ENCODE measurements around the gene CLK3. TPM values are rescaled to one million over a fixed set of nuclear protein-coding genes. Genes with fewer than 3 reads are reported as not detected.
"Not testable (repeated sequence)": the region's sequence is repeated elsewhere in the genome, so short reads cannot be mapped to it uniquely, and the experiment has no call there.

CLK3 gene
- polyA plus RNA-seq, 1 donor = 46.0 TPM

GRCh38 chr15:74620636-74621545 is 5.3 kb downstream of the CLK3 start:
- no peak for DNase-seq (ENCODE audit: low read depth)

DNA sequence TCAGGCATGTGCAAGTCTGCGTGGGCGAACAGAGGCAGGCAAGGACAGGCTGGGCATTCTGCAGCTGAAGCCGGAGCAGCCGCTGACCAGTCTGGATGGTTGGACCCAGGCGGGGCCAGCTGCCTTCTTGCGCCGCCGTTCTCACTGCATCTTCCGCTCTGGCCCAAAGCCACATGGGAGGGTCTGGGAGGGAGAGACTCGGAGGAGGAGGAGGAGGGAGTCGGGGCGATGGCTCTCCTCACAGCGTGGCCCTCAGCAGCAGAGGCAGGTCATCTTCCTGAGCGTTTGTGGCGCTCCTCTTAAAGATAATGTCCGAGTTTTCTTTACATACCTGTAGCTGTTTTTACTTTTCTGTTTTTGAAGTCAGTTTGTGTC is 5.9 kb downstream of the CLK3 start:
- no peak for DNase-seq (ENCODE audit: low read depth)

- DNase-seq (ENCODE audit: low read depth) = no peak
Measured at GRCh38 chr15:74621936-74622335, 6.3 kb downstream of the CLK3 start.

DNA sequence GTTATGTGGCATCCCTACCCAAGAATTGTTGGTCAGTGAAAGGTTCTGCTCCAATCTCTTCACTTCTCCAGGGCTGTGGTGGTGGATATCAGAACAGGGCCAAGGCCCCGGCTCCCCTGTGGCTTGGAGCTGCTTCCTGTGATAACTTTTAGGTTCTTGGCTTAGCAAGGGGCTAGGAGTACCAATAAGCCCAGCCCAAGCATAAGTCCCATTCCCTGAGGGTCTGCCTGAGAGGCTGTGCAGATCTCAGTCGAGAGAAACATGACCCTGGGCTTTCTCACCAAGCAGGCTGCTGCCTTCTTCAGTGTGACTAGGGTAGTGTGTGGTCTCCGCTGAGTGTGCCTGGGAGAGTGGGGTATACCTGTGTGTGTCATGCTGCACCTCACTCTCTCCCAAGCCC is 7.1 kb downstream of the CLK3 start:
- DNase-seq (ENCODE audit: low read depth) = no peak

DNA sequence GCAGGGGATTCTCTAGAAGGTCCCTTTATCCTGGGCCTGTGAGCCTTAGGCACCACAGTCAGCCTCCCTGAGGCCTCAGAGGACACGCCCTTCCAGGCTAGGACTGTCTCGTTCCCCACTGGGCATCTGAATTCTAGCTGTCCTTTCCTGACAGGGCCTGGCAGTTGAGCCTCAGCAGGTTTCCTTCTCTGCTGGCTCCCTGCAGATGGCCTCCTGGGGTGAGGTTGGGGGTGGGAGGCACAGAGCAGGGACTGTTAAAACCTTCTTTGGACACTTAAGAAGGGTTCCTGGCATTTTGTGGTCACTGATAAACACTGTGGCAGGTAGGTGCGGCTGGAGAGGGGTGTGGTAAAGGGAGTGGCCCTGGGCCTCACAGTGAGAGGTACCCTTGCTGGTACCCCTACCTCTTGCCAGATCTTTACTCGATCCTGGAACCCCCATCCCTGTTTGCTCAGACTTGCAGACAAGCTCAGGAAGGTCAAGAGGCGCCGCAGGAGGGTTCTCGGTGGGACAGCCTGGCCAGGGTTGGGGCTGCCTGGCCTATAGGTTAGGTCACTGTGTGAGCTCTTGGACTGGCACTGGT is 8.5 kb downstream of the CLK3 start:
- no peak for DNase-seq (ENCODE audit: low read depth)

- DNase-seq (ENCODE audit: low read depth) = no peak
Measured at GRCh38 chr15:74625693-74626092, 10.1 kb downstream of the CLK3 start.

GRCh38 chr15:74626336-74626735 is 10.7 kb downstream of the CLK3 start:
- no peak for DNase-seq (ENCODE audit: low read depth)

DNA sequence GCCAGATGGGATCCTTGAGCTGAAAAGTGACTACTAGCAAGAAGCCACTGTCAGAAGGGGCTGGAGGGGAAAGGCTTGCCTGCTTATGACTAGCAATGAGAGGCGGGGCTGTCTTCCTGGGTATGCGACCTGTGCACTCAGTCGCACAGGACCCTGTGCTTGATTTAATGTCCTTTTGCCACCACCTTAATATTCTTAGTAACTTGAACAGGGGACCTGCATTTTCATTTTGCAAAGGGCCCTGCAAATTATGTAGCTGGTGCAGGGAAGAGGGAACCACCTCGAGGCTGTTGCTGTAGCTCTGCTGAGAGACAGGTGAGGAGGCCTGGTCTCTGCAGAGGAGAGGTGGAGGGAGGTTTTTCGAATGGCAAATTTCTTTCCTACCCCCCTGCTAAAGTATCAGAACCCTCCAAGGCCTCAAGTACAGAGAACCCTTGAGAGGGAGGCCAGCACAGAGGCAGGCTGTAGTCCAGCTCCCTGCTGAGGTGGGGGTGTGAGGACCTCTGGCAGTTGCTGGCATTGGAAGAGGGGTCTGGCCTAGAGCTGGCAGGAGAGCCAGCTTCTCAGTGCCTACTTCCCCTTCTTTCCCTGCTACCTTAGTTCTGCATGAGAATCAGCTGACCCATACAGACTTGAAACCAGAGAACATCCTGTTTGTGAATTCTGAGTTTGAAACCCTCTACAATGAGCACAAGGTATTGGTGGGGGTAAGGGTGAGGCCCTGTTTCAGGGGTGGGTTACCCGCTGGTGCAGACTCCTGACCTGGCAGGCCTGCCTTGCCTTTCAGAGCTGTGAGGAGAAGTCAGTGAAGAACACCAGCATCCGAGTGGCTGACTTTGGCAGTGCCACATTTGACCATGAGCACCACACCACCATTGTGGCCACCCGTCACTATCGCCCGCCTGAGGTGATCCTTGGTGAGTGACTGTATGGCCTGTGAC is 11.4 kb downstream of the CLK3 start:
- no peak for DNase-seq (ENCODE audit: low read depth)

DNA sequence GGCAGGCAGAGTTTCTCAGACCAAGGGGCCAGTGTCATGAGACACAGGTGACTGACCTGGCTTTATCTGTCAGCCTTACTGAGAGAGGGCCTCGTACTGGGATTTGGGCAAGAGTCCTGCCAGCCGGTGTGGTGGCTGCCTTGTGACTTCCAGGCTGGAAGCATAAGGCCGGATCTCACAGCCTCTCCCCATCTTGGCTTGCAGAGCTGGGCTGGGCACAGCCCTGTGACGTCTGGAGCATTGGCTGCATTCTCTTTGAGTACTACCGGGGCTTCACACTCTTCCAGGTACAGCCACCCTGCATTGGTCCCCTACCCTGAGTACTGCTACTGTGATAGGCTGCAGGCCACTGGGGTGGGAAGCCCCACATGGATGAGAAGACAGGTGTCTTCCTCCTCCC is 12.1 kb downstream of the CLK3 start:
- no peak for DNase-seq (ENCODE audit: low read depth)

- DNase-seq (ENCODE audit: low read depth) = no peak
Measured at GRCh38 chr15:74628199-74628598, 12.6 kb downstream of the CLK3 start.

- DNase-seq (ENCODE audit: low read depth) = no peak
Measured at GRCh38 chr15:74628949-74629348, 13.3 kb downstream of the CLK3 start.

GRCh38 chr15:74629696-74630095 is 14.1 kb downstream of the CLK3 start:
- DNase-seq (ENCODE audit: low read depth) = not testable (repeated sequence)

DNA sequence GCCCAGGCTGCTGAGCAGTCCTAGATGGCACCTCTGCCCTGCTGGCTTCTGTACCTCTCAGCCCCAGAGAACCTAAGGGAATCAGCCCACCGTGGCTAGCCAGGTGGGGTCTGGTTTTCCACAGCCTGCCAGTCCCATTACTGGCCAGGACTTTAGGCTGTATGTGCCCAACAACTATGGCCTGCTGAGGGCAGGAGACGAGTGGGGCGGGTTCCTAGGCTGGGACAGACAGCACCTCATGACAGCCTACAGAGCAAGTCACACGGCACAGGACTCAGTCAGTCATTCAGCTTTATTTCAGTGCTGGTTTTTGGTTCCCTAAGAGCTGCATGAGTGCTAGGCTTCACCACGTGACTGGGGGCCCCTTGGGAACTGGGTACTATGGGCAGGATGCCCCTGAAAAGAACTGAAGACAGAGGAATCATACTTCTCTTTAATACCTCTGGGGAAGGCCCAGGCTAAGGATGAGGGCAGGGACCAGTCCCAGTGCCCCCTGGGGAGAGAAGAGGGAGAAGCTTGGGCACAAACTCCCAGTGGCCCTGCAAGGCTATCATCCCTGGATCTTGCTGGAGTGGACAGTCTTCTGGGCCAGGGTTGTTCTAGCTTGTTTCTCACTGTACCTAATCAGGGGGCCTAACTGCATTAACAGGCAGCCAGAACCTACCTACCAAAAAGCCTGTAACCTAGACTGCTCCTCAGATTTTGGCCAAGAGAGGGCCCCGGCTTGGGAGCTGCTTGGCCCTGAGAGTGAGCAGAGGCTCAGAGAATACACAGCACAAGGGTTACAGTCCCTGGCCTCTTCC is 14.8 kb downstream of the CLK3 start:
- no peak for DNase-seq (ENCODE audit: low read depth)

DNA sequence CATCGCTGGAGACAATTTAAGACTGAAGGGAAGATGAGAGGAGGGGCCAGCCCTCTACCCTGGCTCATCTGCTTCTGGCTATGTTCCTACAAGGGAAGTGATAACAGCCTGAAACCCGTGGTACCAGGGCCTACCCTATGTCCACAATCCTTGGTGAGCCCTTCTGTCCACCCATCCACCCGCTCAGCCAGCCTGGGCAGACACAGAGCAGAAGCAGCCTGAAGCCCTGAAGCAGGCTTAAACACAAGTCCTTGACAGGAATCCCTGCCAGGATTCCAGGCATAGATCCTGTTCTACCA is 15.4 kb downstream of the CLK3 start:
- no peak for DNase-seq (ENCODE audit: low read depth)

- DNase-seq (ENCODE audit: low read depth) = no peak
Measured at GRCh38 chr15:74631408-74631807, 15.8 kb downstream of the CLK3 start.

- DNase-seq (ENCODE audit: low read depth) = no peak
Measured at GRCh38 chr15:74631935-74632560, 16.4 kb downstream of the CLK3 start.

GRCh38 chr15:74632601-74633000 is 17.0 kb downstream of the CLK3 start:
- no peak for DNase-seq (ENCODE audit: low read depth)

DNA sequence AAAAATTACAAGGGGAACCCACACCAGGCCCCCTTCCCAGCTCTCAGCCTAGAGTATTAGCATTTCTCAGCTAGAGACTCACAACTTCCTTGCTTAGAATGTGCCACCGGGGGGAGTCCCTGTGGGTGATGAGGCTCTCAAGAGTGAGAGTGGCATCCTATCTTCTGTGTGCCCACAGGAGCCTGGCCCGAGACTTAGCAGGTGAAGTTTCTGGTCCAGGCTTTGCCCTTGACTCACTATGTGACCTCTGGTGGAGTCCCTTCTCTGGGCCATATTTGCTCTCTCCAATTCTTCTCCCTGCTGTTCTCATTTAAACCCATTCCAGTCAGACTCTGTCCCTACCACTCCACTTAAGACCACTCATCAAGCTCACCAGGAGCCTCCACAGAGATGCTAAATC is 18.1 kb downstream of the CLK3 start:
- DNase-seq (ENCODE audit: low read depth) = no peak

- no peak for DNase-seq (ENCODE audit: low read depth)
Measured at GRCh38 chr15:74635228-74635627, 19.6 kb downstream of the CLK3 start.

DNA sequence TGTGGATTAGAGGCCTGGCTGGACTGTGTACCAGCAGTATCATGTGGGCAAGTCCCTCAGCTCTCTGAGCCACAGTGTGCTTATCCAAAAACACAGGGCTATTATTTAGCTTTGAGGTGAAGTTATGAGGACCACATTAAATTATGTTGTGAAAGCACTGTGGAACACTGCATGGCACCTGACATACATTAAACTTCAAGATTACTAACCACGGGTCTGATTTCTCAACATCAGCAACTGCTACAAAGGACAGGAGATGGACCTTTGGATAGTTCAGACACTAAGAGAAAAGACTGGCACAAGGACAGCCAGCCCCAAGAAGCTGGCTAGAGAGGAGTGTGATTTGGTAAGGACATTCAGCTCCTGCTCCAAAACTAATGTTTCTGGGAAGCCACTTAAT is 21.3 kb downstream of the CLK3 start:
- no peak for DNase-seq (ENCODE audit: low read depth)

GRCh38 chr15:74641151-74641550 is 25.5 kb downstream of the CLK3 start:
- DNase-seq (ENCODE audit: low read depth) = no peak
